Keratinocyte (primary cell): ENCODE data around the gene ROBO2. TPM values are rescaled to one million over a fixed set of nuclear protein-coding genes. Genes with fewer than 3 reads are reported as not detected.

Experiments used
- DNase-seq: peaks from one replicate; pipeline ENCODE4 v3.0.0-alpha.2; 2011; ENCODE audit warnings: low read depth, missing footprints, low spot score
- FAIRE-seq: peaks from 2 replicates; lab custom pipeline; 2011; peaks lifted over from hg19 to GRCh38; lab: Jason Lieb, UNC
- H2AFZ ChIP-seq: 2 replicates; pipeline ENCODE4 v1.6.0; 2012; ENCODE audit warnings: low read length, control low read depth, inconsistent platforms; ENCODE audit not compliant: control insufficient read depth
- H3K27ac ChIP-seq: 2 replicates; pipeline ENCODE4 v1.5.1; 2011; ENCODE audit warnings: low read length; ENCODE audit not compliant: control insufficient read depth, insufficient read depth
- H3K27me3 ChIP-seq: 3 replicates; pipeline ENCODE4 v1.6.0; 2011; ENCODE audit warnings: low read length; ENCODE audit not compliant: control insufficient read depth, insufficient read depth; ENCODE audit errors: extremely low read depth
- H3K36me3 ChIP-seq, 2 experiments: 2 replicates in 1 of 2; 3 replicates in 1 of 2; pipeline ENCODE4 v1.5.1; 2011; ENCODE audit warnings: low read length in 2 of 2, mild to moderate bottlenecking in 1 of 2; ENCODE audit not compliant: control insufficient read depth in 2 of 2, insufficient read depth in 2 of 2; ENCODE audit errors: extremely low read depth in 1 of 2
- H3K4me1 ChIP-seq: 3 replicates; pipeline ENCODE4 v1.5.1; 2011; ENCODE audit warnings: low read length; ENCODE audit not compliant: control insufficient read depth, insufficient read depth; ENCODE audit errors: extremely low read depth
- H3K4me2 ChIP-seq: 3 replicates; pipeline ENCODE4 v1.6.0; 2011; ENCODE audit warnings: low read depth, low read length; ENCODE audit not compliant: control insufficient read depth, insufficient read depth; ENCODE audit errors: extremely low read depth
- H3K4me3 ChIP-seq, 3 experiments: fragments of 200-600 bp in 1 of 3; sonication (generic) in 1 of 3; 2 replicates in 2 of 3; 3 replicates in 1 of 3; pipeline ENCODE4 v1.5.1; 2011 to 2016; ENCODE audit warnings: low read length in 3 of 3, mild to moderate bottlenecking in 3 of 3, control low read depth in 2 of 3, inconsistent platforms in 1 of 3, low read depth in 1 of 3, mixed read lengths in 1 of 3, mixed run types in 1 of 3, moderate library complexity in 1 of 3; ENCODE audit not compliant: control insufficient read depth in 2 of 3, insufficient read depth in 2 of 3; ENCODE audit errors: extremely low read depth in 1 of 3
- H3K79me2 ChIP-seq: 2 replicates; pipeline ENCODE4 v1.6.0; 2012; ENCODE audit warnings: low read length; ENCODE audit not compliant: control insufficient read depth, insufficient read depth
- H3K9ac ChIP-seq: 3 replicates; pipeline ENCODE4 v1.6.0; 2011; ENCODE audit warnings: low read length; ENCODE audit not compliant: control insufficient read depth, insufficient read depth; ENCODE audit errors: extremely low read depth
- H3K9me1 ChIP-seq: 3 replicates; pipeline ENCODE4 v1.6.0; 2011; ENCODE audit warnings: low read length; ENCODE audit not compliant: control insufficient read depth, insufficient read depth; ENCODE audit errors: extremely low read depth
- H3K9me3 ChIP-seq: 2 replicates; pipeline ENCODE4 v1.5.1; 2012; ENCODE audit warnings: low read depth, low read length; ENCODE audit not compliant: control insufficient read depth
- H4K20me1 ChIP-seq: 3 replicates; pipeline ENCODE4 v1.6.0; 2011; ENCODE audit warnings: low read length; ENCODE audit not compliant: control insufficient read depth, insufficient read depth; ENCODE audit errors: extremely low read depth
- EZH2 ChIP-seq: IDR thresholded peaks from one replicate; pipeline ENCODE4 v1.6.1; 2012; ENCODE audit warnings: inconsistent platforms, mild to moderate bottlenecking, low read length, moderate library complexity
- dilution Hi-C: fragments of 300-500 bp; cut with MboI; formaldehyde crosslinking; loops from one replicate; pipeline ENCODE4 v1.7.0; 2020; ENCODE audit warnings: low sequenced_read_pairs; ENCODE audit not compliant: extremely low pct_ligation_motif_present
- polyA plus RNA-seq, 5 experiments: library from polyadenylated mRNA; depleted of rRNA in 3 of 5; stranded (reverse) in 3 of 5; stranded (forward) in 1 of 5; unstranded in 1 of 5; fragments of >200 nt; gene quantifications; 1 replicate in 1 of 5; 2 replicates in 3 of 5; 3 replicates in 1 of 5; pipeline versions ENCODE4 v1.2.1 to v1.2.3, GENCODE V29; 2011 to 2012; ENCODE audit warnings: missing spikeins in 2 of 5, low read depth in 1 of 5, low replicate concordance in 1 of 5
- TF ChIP-seq, protein P1 (sequence below), 3 experiments: IDR thresholded peaks in 1 of 3; conservative IDR thresholded peaks in 1 of 3; optimal IDR thresholded peaks in 1 of 3; 2 replicates in 2 of 3; 3 replicates in 1 of 3; pipeline versions ENCODE3 to v1.5.1; 2011; ENCODE audit warnings: low read length in 3 of 3, mild to moderate bottlenecking in 3 of 3, moderate library complexity in 2 of 3, control low read depth in 1 of 3, inconsistent platforms in 1 of 3; ENCODE audit not compliant: insufficient read depth in 2 of 3; ENCODE audit errors: extremely low read depth in 1 of 3

ROBO2 gene
- polyA plus RNA-seq, 1 donor (not counting 4 experiments of a cell fraction or from before 2014, with no cell fraction given): 0.30 TPM

DNA sequence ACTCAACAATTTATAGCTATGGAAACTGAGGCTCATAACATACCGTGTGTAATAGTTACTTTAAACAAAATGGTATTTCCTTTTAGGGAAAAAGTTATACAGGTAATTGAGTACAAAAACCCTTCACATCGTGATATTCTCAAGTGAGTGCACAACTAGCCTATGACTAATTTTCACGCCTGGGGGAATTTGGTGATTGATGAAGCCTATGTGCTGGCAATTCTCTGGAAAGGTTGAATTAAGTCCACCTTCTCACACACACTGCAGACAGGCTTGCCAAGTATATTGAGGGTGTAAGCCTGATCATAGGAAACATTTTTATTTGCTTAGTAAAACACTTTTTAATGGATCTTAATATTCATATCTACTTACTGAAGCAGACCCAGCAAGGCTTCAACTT is 41.3 kb upstream of the ROBO2 start:
- H3K9me3 ChIP-seq: no peaks in the 10 kb centered on the region
- no peaks in the 10 kb centered on the region for H3K36me3 ChIP-seq
- no peaks in the 10 kb centered on the region for H3K27me3 ChIP-seq
- H3K4me3 ChIP-seq: no peak overlapping the region
- no peaks in the 10 kb centered on the region for H4K20me1 ChIP-seq
- no peak overlapping the region for H3K4me2 ChIP-seq
- no peak for DNase-seq
- H3K4me1 ChIP-seq: peaks cover 11% of the 10 kb centered on the region
- no peaks in the 10 kb centered on the region for H3K79me2 ChIP-seq
- peak overlapping the region; percentile 40 for H3K27ac ChIP-seq
- dilution Hi-C loops: no loop called here
- TF ChIP-seq, protein P1, sequence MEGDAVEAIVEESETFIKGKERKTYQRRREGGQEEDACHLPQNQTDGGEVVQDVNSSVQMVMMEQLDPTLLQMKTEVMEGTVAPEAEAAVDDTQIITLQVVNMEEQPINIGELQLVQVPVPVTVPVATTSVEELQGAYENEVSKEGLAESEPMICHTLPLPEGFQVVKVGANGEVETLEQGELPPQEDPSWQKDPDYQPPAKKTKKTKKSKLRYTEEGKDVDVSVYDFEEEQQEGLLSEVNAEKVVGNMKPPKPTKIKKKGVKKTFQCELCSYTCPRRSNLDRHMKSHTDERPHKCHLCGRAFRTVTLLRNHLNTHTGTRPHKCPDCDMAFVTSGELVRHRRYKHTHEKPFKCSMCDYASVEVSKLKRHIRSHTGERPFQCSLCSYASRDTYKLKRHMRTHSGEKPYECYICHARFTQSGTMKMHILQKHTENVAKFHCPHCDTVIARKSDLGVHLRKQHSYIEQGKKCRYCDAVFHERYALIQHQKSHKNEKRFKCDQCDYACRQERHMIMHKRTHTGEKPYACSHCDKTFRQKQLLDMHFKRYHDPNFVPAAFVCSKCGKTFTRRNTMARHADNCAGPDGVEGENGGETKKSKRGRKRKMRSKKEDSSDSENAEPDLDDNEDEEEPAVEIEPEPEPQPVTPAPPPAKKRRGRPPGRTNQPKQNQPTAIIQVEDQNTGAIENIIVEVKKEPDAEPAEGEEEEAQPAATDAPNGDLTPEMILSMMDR (optimal IDR thresholded peaks at IDR 0.05 in 1 of 3, IDR thresholded peaks at IDR 0.05 in 1 of 3, conservative IDR thresholded peaks at IDR 0.05 in 1 of 3; ENCODE audit: extremely low read depth in 1 of 3, insufficient read depth in 2 of 3, low read length in 3 of 3): no peak
- TF ChIP-seq EZH2: no peak
- no peak overlapping the region for H3K9ac ChIP-seq
- no peak overlapping the region for H2AFZ ChIP-seq
- no peaks in the 10 kb centered on the region for H3K9me1 ChIP-seq
- FAIRE-seq: no peak

DNA sequence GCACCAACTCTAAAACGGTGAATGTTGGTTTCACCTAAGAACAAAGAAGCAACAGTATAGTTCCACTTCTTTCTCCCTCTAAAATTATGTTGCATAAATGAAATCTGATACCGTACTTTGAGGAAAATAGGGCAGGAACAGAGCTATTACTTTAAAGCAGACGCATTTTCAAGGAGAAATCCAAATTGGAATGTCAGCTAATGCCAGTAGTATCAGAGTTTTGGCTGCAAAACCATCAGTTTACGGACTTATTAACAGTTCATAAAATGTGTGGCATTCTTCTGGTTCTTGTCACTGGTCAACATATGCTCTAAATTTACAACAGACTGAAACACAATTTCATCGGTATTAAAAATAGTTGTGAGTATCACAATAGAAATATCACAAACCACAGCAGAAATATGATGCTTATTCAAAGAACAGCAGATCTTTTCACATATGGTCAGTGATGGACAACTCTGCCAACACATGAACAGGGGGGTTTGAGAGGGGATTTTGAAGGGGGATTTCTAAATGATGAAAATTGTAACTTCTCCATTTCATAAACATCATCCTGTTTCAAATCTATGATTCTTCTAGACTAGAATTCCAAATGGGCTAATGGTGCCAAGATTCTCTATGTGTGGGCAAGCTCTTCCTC is 38.7 kb upstream of the ROBO2 start:
- Histone ChIP-seq H3K79me2 (no peaks in the 10 kb centered on the region), H3K4me3 (no peak overlapping the region), H2AFZ (peak overlapping the region; percentile 28), H3K27me3 (no peaks in the 10 kb centered on the region), H3K4me1 (peaks cover 11% of the 10 kb centered on the region), H3K4me2 (no peak overlapping the region), H3K36me3 (no peaks in the 10 kb centered on the region), H4K20me1 (no peaks in the 10 kb centered on the region), H3K9me1 (no peaks in the 10 kb centered on the region), H3K27ac (no peak overlapping the region), H3K9ac (no peak overlapping the region), H3K9me3 (no peaks in the 10 kb centered on the region)
- no peak for DNase-seq
- FAIRE-seq: no peak
- no peak for TF ChIP-seq EZH2
- TF ChIP-seq, protein P1 (optimal IDR thresholded peaks at IDR 0.05 in 1 of 3, IDR thresholded peaks at IDR 0.05 in 1 of 3, conservative IDR thresholded peaks at IDR 0.05 in 1 of 3; ENCODE audit: extremely low read depth in 1 of 3, insufficient read depth in 2 of 3, low read length in 3 of 3): no peak
- dilution Hi-C loops: no loop called here
